ENCODE measurements around the gene SPR. TPM values are rescaled to one million over a fixed set of nuclear protein-coding genes. Genes with fewer than 3 reads are reported as not detected.

The SPR gene
- total RNA-seq, 1 experiment from 2014 or later = 22.6 TPM

DNA sequence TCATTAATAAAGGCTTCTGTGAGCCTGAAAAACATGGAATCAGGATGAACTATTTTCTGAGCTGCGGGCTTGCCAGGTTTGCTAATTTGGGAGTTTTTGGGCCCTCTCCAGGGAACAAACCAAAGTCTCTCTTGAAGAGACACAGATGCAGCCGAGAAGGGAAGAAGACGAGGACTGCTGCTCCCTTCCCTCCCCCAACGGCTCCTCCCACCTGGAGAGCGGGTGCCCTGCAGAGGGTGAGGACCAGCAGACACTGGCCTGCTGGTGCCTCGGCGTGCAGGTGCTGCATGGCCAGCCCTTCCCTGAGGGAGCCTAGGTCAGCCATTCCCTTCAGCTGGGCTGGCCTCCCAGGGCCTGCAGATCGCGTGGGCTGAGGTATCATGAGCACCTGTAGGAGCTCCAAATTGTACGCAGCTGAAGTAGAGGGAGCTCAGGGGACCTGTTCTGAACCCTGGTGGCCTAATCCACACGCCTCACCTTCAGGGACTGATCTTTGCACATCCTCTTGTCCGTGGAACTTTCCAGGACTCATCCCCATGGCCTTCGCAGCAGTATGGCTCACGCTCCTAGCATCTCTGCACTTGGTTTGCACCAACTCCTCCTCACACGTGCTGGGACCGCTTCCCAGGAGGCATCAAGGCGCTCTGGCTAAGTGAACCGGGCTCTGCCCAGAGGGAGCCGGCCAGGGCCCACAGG lies 49.6 kb downstream of the SPR start:
- Histone ChIP-seq H3K36me3 (ENCODE audit: insufficient read depth, low read length, poor library complexity, severe bottlenecking) (no peaks in the 10 kb centered on the region), H3K27ac (ENCODE audit: low read depth, low read length, poor library complexity, severe bottlenecking) (no peak overlapping the region), H3K4me1 (ENCODE audit: insufficient read depth, low read length, poor library complexity, severe bottlenecking) (no peaks in the 10 kb centered on the region), H3K4me3 (ENCODE audit: low read depth, low read length, poor library complexity, severe bottlenecking) (no peak overlapping the region), H3K9me3 (ENCODE audit: low read depth, low read length, poor library complexity, severe bottlenecking) (no peaks in the 10 kb centered on the region), H3K27me3 (replicated peaks; ENCODE audit: insufficient read depth, low read depth, low read length, poor library complexity) (no peaks in the 10 kb centered on the region)
- intact Hi-C loops (cut with micrococcal nuclease; ENCODE audit: unreplicated experiment) = no loop called here
- BruUV-seq (replicated peaks) = no TSS peak
- DNase-seq (ENCODE audit: low spot score) = no peak
- CTCF ChIA-PET = no interaction called here
- POLR2A ChIA-PET (ENCODE audit: low non-redundant PET) = no interaction called here
- no peak for TF ChIP-seq EZH2 (IDR thresholded peaks at IDR 0.05; ENCODE audit: borderline replicate concordance, low read depth, low read length, poor library complexity, severe bottlenecking)
- TF ChIP-seq, protein P1, sequence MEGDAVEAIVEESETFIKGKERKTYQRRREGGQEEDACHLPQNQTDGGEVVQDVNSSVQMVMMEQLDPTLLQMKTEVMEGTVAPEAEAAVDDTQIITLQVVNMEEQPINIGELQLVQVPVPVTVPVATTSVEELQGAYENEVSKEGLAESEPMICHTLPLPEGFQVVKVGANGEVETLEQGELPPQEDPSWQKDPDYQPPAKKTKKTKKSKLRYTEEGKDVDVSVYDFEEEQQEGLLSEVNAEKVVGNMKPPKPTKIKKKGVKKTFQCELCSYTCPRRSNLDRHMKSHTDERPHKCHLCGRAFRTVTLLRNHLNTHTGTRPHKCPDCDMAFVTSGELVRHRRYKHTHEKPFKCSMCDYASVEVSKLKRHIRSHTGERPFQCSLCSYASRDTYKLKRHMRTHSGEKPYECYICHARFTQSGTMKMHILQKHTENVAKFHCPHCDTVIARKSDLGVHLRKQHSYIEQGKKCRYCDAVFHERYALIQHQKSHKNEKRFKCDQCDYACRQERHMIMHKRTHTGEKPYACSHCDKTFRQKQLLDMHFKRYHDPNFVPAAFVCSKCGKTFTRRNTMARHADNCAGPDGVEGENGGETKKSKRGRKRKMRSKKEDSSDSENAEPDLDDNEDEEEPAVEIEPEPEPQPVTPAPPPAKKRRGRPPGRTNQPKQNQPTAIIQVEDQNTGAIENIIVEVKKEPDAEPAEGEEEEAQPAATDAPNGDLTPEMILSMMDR (conservative IDR thresholded peaks at IDR 0.05; ENCODE audit: low read depth, low read length) = no peak

DNA sequence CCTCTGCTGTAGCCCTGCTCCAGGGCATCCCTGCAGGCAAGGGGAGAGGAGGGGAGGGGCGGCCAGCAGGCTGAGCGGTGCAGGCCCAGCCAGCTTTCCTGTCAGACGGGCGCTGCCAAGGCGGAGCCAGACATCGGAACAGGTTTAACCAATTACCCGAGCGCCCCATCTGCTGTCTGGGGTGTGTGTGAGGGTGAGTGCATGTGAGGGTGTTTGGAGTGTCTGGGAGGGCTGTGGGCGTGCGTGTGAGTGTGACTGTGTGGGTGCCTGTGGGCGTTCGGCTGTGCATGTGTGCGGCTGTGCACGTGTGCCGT lies 50.1 kb downstream of the SPR start:
- Histone ChIP-seq H3K36me3 (ENCODE audit: insufficient read depth, low read length, poor library complexity, severe bottlenecking) (no peaks in the 10 kb centered on the region), H3K27ac (ENCODE audit: low read depth, low read length, poor library complexity, severe bottlenecking) (no peak overlapping the region), H3K4me1 (ENCODE audit: insufficient read depth, low read length, poor library complexity, severe bottlenecking) (no peaks in the 10 kb centered on the region), H3K4me3 (ENCODE audit: low read depth, low read length, poor library complexity, severe bottlenecking) (no peak overlapping the region), H3K27me3 (replicated peaks; ENCODE audit: insufficient read depth, low read depth, low read length, poor library complexity) (no peaks in the 10 kb centered on the region), H3K9me3 (ENCODE audit: low read depth, low read length, poor library complexity, severe bottlenecking) (no peaks in the 10 kb centered on the region)
- TF ChIP-seq EZH2 (IDR thresholded peaks at IDR 0.05; ENCODE audit: borderline replicate concordance, low read depth, low read length, poor library complexity, severe bottlenecking) = no peak
- TF ChIP-seq, protein P1 (conservative IDR thresholded peaks at IDR 0.05; ENCODE audit: low read depth, low read length) = no peak
- CTCF ChIA-PET = no interaction called here
- intact Hi-C loops (cut with micrococcal nuclease; ENCODE audit: unreplicated experiment) = no loop called here
- no TSS peak for BruUV-seq (replicated peaks)
- POLR2A ChIA-PET (ENCODE audit: low non-redundant PET) = no interaction called here
- no peak for DNase-seq (ENCODE audit: low spot score)

DNA sequence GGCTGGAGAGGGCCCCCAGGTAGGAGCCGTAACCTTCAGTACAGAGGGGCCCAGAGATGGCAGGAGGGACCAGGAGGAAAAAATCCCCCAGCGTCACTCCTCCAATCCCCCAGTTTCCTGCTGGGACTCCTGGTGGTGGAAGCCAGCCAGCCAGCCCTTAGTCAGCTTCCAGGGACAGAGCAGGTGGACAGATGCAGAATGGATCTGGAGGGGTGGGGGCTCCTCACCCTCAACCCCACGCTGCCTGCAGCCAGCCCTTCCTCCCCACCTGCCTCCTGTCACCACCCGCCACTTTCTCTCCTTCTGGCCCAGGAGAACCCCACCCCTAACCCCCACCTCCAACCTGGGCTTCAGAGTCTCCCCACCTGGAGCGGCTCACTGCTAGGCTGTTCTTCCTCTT lies 51.2 kb downstream of the SPR start:
- TF ChIP-seq, protein P1 (conservative IDR thresholded peaks at IDR 0.05; ENCODE audit: low read depth, low read length) = no peak
- no peak for TF ChIP-seq EZH2 (IDR thresholded peaks at IDR 0.05; ENCODE audit: borderline replicate concordance, low read depth, low read length, poor library complexity, severe bottlenecking)
- Histone ChIP-seq H3K4me3 (ENCODE audit: low read depth, low read length, poor library complexity, severe bottlenecking) (no peak overlapping the region), H3K27me3 (replicated peaks; ENCODE audit: insufficient read depth, low read depth, low read length, poor library complexity) (no peaks in the 10 kb centered on the region), H3K9me3 (ENCODE audit: low read depth, low read length, poor library complexity, severe bottlenecking) (no peaks in the 10 kb centered on the region), H3K27ac (ENCODE audit: low read depth, low read length, poor library complexity, severe bottlenecking) (no peak overlapping the region), H3K36me3 (ENCODE audit: insufficient read depth, low read length, poor library complexity, severe bottlenecking) (no peaks in the 10 kb centered on the region), H3K4me1 (ENCODE audit: insufficient read depth, low read length, poor library complexity, severe bottlenecking) (no peaks in the 10 kb centered on the region)
- ChIA-PET CTCF (no interaction called here), POLR2A (ENCODE audit: low non-redundant PET) (no interaction called here)
- DNase-seq (ENCODE audit: low spot score) = no peak
- intact Hi-C loops (cut with micrococcal nuclease; ENCODE audit: unreplicated experiment) = no loop called here
- no TSS peak for BruUV-seq (replicated peaks)

Data from A673 (cell line).